ENCODE data around the gene SRRT. TPM values are rescaled to one million over a fixed set of nuclear protein-coding genes. Genes with fewer than 3 reads are reported as not detected.

Gene SRRT
- total and polyA plus RNA-seq, 10 of the 15 experiments (the other 5 are each of a cell fraction or from before 2014, with no cell fraction given) = 11.1 to 254 (median 111) TPM

DNA sequence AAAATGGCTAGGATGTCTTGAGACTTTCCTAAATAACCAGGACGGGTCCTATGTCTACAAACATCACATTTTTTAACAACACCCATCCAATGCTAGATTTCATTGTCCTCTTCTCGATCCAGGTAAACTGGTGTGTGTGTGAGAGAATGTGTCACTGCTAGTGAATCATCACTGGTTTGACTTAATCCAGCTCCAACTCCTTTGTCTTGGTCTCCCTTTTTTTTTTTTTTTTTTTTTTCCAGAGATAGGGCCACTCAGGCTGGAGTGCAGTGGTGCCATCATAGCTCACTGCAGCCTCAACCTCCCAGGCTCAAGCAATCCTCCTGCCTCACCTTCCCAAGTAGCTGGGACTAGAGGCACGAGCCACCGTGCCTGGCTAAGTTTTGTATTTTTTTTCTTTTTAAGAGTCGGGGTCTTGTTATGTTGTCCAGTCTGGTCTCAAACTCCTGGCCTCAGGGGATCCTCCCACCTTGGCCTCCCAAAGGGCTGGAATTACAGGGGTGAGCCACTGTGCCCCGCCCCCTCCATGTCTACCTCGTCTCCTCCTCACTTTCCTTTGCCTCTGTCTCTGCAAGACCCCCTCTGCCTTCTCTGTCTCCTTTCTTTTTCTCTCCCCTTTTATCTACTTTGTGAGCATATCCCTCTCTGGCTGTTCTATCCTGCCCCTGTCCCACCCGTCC is 16.8 kb downstream of the SRRT start:
- ATAC-seq = no peak
- H3K27ac ChIP-seq (ENCODE audit: control insufficient read depth, insufficient read depth) = no peak overlapping the region
- DNase-seq (ENCODE audit: low read depth, low spot score) = no peak
- H3K4me2 ChIP-seq (ENCODE audit: control insufficient read depth, insufficient read depth) = no peak overlapping the region
- H3K27me3 ChIP-seq (replicated peaks in 1 of 2; ENCODE audit: control insufficient read depth in 2 of 2, insufficient read depth in 2 of 2, low read length in 1 of 2) = peaks cover 6 to 7% of the 10 kb centered on the region in 2 experiments
- peaks cover 38% of the 10 kb centered on the region for H3K4me1 ChIP-seq (ENCODE audit: control insufficient read depth, insufficient read depth, low read length)
- in situ Hi-C loops (cut with MboI) = loop anchor here (5.0 kb wide), 1 partner anchor 166 kb away; no protein-coding TSS in a partner anchor
- no peak for TF ChIP-seq ZNF24 (IDR thresholded peaks at IDR 0.05)
- no peak for TF ChIP-seq RAD51 (IDR thresholded peaks at IDR 0.05)
- TF ChIP-seq RFX5 (IDR thresholded peaks at IDR 0.05; ENCODE audit: low read depth, low read length) = no peak
- TF ChIP-seq SMAD5 (IDR thresholded peaks at IDR 0.05; ENCODE audit: low read depth) = no peak
- no peak for TF ChIP-seq RBBP5 (conservative IDR thresholded peaks at IDR 0.05)
- TF ChIP-seq NFYB (IDR thresholded peaks at IDR 0.05; ENCODE audit: insufficient read depth, low read depth, low read length) = no peak
- no peak for TF ChIP-seq NFYA (IDR thresholded peaks at IDR 0.05; ENCODE audit: borderline replicate concordance, low read depth, low read length)
- no peak for TF ChIP-seq TCF12 (IDR thresholded peaks at IDR 0.05; ENCODE audit: low read depth, low read length)
- no peak for TF ChIP-seq HDGF (IDR thresholded peaks at IDR 0.05)
- TF ChIP-seq MAX (IDR thresholded peaks at IDR 0.05; ENCODE audit: low read depth, low read length) = no peak
- no peak for TF ChIP-seq ZZZ3 (IDR thresholded peaks at IDR 0.05; ENCODE audit: control insufficient read depth, insufficient read length, low read depth)
- TF ChIP-seq CBX3 (IDR thresholded peaks at IDR 0.05; ENCODE audit: borderline replicate concordance, low read depth) = no peak
- TF ChIP-seq, protein P1, sequence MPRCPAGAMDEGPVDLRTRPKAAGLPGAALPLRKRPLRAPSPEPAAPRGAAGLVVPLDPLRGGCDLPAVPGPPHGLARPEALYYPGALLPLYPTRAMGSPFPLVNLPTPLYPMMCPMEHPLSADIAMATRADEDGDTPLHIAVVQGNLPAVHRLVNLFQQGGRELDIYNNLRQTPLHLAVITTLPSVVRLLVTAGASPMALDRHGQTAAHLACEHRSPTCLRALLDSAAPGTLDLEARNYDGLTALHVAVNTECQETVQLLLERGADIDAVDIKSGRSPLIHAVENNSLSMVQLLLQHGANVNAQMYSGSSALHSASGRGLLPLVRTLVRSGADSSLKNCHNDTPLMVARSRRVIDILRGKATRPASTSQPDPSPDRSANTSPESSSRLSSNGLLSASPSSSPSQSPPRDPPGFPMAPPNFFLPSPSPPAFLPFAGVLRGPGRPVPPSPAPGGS (IDR thresholded peaks at IDR 0.05; ENCODE audit: borderline replicate concordance, insufficient read depth, low read depth, low read length, poor library complexity, severe bottlenecking) = no peak
- BruUV-seq (replicated peaks) = no TSS peak
- CTCF ChIA-PET = interaction anchor here (0.6 to 2.5 kb wide), 6 partner anchors 92 to 246 kb away, joined by 3 to 6 read pairs (median 4); partner anchors contain the start of gene POP7
- intact Hi-C loops (cut with micrococcal nuclease; ENCODE audit: unreplicated experiment) = loop anchor here (5.0 kb wide), 1 partner anchor 76 kb away; the partner anchor contains the start of gene MUC12
- H3K79me2 ChIP-seq (ENCODE audit: control insufficient read depth, insufficient read depth, low read length) = peaks cover 18% of the 10 kb centered on the region
- H4K20me1 ChIP-seq (ENCODE audit: control insufficient read depth, insufficient read depth) = no peaks in the 10 kb centered on the region
- H3K36me3 ChIP-seq (ENCODE audit: control insufficient read depth in 2 of 2, insufficient read depth in 2 of 2, low read length in 1 of 2) = peaks cover 12 to 15% of the 10 kb centered on the region in 2 experiments; a peak in 3 of 4 replicates
- H3K9ac ChIP-seq (ENCODE audit: control insufficient read depth, insufficient read depth, low read length) = no peak overlapping the region
- no peak overlapping the region for H2AFZ ChIP-seq (ENCODE audit: control insufficient read depth, low read depth, low read length)
- RAD21 ChIA-PET (ENCODE audit: unreplicated experiment) = interaction anchor here (0.6 to 1.4 kb wide), 3 partner anchors 40 to 646 kb away, joined by 3 to 7 read pairs (median 4); partner anchors contain the start of gene SLC12A9
- H3K9me3 ChIP-seq (replicated peaks; ENCODE audit: control insufficient read depth, insufficient read depth, low read length) = no peaks in the 10 kb centered on the region
- POLR2A ChIA-PET = interaction anchor here (0.5 to 6.7 kb wide), 6 partner anchors 12 to 234 kb away, joined by 3 to 131 read pairs (median 4); partner anchors contain the start of gene SRRT
- SMC1A ChIA-PET (ENCODE audit: uncharacterized antibody, unreplicated experiment) = interaction anchor here (0.6 to 1.3 kb wide), 4 partner anchors 10 to 167 kb away, joined by 3 to 7 read pairs (median 4); partner anchors contain the start of gene SLC12A9
- 47% methylated on average over 8 of the region's 8 CpGs for WGBS (ENCODE audit: insufficient coverage, insufficient replicate concordance, low lambda C conversion rate, missing lambda C conversion rate)
- H3K4me3 ChIP-seq = 0 out of 2 replicates have a peak overlapping the region, but pooled peaks have one; percentile 91
- peak; percentile 61 for FAIRE-seq
